ENCODE measurements around the gene TLK1.
"Not testable (repeated sequence)": the region's sequence is repeated elsewhere in the genome, so short reads cannot be mapped to it uniquely, and the experiment has no call there.

GRCh38 chr2:171091517-171091916 lies 69.2 kb downstream of the TLK1 start:
- not testable (repeated sequence) for TF ChIP-seq CTCF (conservative IDR thresholded peaks at IDR 0.05; ENCODE audit: low read depth, low read length); EZH2 (IDR thresholded peaks at IDR 0.05; ENCODE audit: borderline replicate concordance, low read depth, low read length, poor library complexity, severe bottlenecking)
